RWPE1 (cell line): ENCODE results near the gene POLA2.
A peak's percentile ranks its signal among the peaks of the same experiment; 100 is the strongest.

ENCODE experiments used
- CTCF ChIA-PET: fragments of 350-600 bp; sonication (Branson Sonifier 250); formaldehyde crosslinking; extraction: SDS; loops from one replicate; lab custom pipeline; 2021; lab: Yijun Ruan, JAX
- POLR2A ChIA-PET: fragments of 400-600 bp; formaldehyde crosslinking; extraction: SDS; loops from one replicate; lab custom pipeline; 2020; ENCODE audit warnings: antibody characterized with exemption; ENCODE audit not compliant: low non-redundant PET; lab: Yijun Ruan, JAX
- DNase-seq: peaks from one replicate; pipeline ENCODE4 v3.0.0; 2012; ENCODE audit warnings: low spot score
- H3K27ac ChIP-seq: fragments of 450-650 bp; 2 replicates; pipeline ENCODE4 v1.5.1; 2017
- TF ChIP-seq, protein P1 (sequence below): fragments of 450-650 bp; conservative IDR thresholded peaks from 2 replicates; pipeline ENCODE4 v1.5.1; 2017; ENCODE audit warnings: low read depth, mild to moderate bottlenecking

POLA2 gene

DNA sequence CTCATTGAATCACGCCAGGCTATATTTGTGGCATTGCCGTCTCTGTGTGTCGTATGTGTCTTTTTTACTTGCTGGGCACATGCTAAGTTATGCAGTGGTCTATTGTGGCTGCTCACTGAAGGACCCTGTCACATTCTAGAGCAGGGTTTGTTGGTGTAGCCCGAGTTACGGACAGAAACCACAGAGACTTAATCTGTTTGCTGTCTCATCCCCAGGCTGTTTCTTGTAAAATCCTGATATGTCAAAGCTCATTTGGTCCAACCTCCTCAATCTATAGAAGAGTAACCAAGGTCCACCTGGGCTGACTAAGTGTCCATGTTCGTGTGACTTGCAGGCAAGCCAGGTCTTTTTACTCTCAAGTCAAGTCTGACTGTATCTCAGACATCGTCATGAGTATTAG is 76.9 kb downstream of the POLA2 start:
- TF ChIP-seq, protein P1, sequence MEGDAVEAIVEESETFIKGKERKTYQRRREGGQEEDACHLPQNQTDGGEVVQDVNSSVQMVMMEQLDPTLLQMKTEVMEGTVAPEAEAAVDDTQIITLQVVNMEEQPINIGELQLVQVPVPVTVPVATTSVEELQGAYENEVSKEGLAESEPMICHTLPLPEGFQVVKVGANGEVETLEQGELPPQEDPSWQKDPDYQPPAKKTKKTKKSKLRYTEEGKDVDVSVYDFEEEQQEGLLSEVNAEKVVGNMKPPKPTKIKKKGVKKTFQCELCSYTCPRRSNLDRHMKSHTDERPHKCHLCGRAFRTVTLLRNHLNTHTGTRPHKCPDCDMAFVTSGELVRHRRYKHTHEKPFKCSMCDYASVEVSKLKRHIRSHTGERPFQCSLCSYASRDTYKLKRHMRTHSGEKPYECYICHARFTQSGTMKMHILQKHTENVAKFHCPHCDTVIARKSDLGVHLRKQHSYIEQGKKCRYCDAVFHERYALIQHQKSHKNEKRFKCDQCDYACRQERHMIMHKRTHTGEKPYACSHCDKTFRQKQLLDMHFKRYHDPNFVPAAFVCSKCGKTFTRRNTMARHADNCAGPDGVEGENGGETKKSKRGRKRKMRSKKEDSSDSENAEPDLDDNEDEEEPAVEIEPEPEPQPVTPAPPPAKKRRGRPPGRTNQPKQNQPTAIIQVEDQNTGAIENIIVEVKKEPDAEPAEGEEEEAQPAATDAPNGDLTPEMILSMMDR: no peak
- DNase-seq: no peak
- ChIA-PET POLR2A (no interaction called here), CTCF (interaction anchor here (0.6 to 1.2 kb wide), 2 partner anchors 9 kb away, joined by 3 read pairs; no protein-coding TSS in a partner anchor)
- peak overlapping the region; percentile 24; the same call in 1 of the 2 replicates for H3K27ac ChIP-seq

DNA sequence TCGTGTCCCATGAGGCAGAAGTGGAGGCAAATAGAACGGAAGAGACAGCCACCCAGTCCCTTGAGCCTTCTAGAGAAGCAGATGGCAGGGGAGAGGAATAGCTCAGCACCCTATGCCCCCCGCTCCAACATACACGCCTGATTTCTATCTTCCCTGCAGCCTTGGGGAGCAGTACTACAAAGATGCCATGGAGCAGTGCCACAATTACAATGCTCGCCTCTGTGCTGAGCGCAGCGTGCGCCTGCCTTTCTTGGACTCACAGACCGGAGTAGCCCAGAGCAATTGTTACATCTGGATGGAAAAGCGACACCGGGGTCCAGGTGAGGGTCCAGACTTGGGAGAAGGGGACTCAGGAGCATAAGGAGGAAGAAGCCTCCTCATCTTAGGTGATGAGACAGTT is 78.5 kb downstream of the POLA2 start:
- TF ChIP-seq, protein P1: no peak
- CTCF ChIA-PET: no interaction called here
- no peak for DNase-seq
- POLR2A ChIA-PET: no interaction called here
- no peak overlapping the region for H3K27ac ChIP-seq

DNA sequence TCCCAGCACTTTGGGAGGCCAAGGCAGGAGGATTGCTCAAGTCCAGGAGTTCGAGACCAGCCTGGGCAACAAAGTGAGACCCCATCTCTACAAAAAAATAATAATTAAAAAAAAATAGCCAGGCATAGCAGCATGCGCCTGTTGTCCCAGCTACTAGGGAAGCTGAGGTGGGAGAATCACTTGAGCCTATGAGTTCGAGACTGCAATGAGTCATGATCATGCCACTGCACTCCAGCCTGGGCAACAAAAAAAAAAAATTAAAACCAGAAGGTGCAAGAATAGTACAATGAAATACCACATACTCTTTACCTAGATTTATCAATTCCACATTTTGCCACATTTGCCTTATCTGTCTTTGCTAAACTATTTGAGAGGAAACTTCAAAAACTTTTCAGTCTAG is 80.1 kb downstream of the POLA2 start:
- POLR2A ChIA-PET: no interaction called here
- no peak for DNase-seq
- TF ChIP-seq, protein P1: no peak
- CTCF ChIA-PET: interaction anchor here (0.7 to 0.9 kb wide), 3 partner anchors 10 to 1677 kb away, joined by 3 to 5 read pairs (median 3); no protein-coding TSS in a partner anchor
- H3K27ac ChIP-seq: no peak overlapping the region
